Stimulated activated CD8-positive, alpha-beta memory T cell treated with anti-CD3 and anti-CD28 coated beads, Interleukin-12 subunit alpha, Interleukin-12 subunit beta, amount 100 ng/mL, for 24 hours (primary cell): ENCODE data around the gene CYFIP1.
"Not testable (repeated sequence)": the region's sequence is repeated elsewhere in the genome, so short reads cannot be mapped to it uniquely, and the experiment has no call there.

ENCODE experiments used
- DNase-seq: peaks from one replicate; pipeline ENCODE4 v3.0.0-alpha.2; 2020; ENCODE audit errors: extremely low read depth

The CYFIP1 gene

DNA sequence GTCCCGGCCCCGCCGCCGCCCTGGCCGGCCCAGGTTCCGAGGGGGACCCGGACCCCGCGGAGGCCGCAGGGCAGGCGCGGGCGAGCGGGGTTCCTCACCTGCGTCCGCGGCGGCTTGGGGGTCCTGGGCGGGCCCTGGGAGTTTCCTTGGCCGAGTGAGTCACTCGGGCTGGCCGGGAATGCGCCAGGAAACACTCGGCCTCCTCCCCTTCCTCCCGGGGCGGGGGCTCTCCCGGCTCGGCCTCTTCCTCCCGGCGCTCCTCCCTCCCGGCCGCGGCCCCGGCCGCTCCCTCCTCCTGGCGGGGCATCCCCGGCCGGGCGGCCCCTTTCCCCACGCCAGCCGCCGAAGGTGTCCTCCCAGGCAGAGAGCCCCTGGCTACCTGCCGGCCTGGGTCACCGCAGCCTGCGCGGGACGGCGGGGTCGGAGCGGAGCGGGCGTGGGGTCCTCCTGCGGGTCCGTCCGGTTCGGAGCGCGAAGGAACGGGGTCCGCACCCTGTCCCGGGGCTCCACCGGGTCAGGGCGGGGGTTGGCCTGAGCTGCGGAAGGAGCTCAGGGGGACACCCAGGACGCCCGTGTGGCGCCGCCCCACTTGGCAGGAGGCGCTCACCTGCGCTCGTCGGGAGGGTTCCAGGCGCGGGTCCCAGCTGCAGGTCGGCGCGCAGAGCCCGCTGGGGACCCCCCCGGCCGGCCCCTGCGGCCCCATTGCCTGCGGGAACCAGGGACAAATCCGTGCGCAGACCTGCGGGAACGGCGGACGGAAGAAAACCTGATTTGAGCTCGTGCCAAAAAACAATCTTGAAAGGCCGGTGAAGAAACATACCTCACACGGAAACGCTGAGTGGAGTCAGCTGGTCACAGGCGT, at the start of gene CYFIP1:
Gene CYFIP1 (minus strand): TSS at position 180 of the 862 bp plus-strand sequence. CDS start 33,083 bp downstream, outside the sequence.
- DNase-seq = no peak

DNA sequence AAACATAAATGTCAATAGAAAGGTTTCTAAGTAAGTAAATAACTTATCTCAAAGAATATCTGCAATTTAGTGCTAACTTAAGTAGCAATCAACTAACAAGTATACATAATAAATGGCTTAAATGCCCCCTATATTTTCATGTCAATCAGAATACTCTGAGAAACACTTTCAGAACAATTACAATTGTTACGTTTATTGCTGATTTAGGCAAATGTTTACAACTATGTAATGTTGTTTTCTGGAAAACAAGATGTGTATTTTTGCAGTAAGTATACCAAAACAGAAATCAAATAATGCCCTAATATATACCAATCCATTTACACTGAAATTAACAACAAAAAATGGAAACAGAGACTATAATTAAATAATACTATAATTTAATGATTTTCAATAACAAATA, 46.0 kb upstream of the CYFIP1 start:
- no peak for DNase-seq

DNA sequence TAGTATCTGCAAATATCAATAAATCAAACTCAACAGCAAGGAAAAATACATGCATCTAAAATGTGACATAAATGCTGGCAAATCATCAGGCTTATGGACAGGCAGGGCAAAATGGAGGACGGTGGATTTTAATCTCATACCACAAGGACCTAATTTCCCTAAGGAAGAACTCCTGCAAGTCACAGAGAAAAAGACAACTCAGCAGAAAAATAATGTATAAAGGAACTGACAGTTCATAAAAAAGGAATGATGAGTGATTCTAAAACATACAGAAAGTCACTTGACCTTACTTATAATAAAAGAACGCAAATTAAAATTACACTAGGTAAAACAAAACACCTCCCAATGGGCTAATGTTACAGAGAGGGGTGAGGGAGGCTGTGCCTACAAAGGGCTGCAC, 42.0 kb upstream of the CYFIP1 start:
- DNase-seq = no peak

DNA sequence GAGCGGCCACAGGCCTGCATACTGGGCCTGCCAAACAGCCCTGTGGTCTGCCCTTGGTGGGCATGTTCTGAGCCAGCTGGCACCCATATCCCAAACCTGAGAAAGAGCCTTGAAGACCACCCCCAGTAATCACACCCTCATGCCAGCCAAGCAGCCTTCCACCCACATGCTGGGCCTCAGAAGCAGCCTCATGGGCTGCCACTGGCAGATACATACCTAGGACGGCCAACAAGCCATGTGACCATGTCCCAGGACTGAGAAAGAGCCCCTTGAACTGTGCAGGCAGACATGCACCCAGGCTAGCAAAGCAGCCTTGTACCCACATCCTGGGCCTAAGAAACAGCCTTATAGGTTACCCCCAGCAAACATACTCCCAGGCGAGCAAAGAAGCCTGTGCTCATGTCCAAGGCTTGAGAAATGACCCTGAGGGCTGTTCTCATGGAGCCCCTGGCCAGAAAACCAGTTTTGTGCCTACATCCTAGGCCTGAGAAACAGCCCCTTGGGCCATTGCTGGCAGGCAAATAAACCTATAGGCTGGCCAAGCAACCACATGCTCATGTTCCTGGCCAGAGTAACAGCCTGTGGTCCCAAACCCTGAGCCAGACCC, 34.3 kb upstream of the CYFIP1 start:
- DNase-seq = no peak

DNA sequence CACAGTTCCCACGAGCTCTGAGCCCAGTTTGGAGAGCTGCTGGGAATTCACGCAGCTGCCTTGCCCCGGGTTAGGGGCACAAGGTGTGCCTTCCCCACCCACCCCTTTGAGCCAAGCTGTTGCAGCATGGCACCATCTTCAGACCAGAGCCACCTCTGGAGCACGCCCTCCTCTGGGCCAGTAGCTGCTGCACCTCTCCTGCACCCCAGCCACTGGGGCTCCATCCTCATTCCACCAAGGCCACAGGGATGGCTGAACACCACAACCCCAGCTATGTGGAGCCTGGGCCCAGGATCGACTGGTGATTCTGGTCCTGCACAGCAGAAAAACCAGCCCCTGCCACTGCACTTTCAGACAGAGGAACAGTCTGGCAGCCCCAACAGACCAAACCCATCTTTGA, 33.5 kb upstream of the CYFIP1 start:
- DNase-seq = no peak

DNA sequence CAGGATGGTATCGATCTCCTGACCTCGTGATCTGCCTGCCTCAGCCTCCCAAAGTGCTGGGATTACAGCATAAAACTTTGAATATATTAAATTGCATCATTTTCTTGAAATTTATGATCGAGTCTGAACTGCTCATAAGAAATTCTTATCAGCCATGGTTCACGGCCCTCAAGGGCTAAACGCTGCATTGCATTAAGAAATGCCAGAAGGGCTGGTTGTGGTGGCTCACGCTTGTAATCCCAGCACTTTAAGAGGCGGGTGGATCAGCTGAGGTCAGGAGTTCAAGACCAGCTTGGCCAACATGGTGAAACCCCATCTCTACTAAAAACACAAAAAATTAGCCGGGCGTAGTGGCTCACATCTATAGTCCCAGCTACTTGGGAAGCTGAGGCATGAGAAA, 32.4 kb upstream of the CYFIP1 start:
- not testable (repeated sequence) for DNase-seq

DNA sequence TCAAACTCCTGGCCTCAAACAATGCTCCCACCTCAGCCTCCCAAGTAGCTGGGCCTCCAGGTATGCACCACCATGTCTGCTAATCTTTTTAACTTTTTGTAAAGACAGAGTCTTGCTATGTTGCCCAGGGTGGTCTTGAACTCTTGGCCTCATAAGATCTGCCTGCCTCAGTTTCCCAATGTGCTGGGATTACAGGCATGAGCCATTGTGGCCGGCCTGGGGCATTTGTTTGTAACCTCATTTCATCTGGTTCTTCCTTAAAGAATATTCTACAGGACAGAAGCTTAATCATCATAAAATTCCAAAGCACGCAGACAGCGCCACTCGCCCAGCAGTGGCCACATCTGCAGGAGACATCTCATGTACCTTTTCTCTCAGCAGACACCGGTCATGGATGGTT, 23.6 kb upstream of the CYFIP1 start:
- DNase-seq = no peak

DNA sequence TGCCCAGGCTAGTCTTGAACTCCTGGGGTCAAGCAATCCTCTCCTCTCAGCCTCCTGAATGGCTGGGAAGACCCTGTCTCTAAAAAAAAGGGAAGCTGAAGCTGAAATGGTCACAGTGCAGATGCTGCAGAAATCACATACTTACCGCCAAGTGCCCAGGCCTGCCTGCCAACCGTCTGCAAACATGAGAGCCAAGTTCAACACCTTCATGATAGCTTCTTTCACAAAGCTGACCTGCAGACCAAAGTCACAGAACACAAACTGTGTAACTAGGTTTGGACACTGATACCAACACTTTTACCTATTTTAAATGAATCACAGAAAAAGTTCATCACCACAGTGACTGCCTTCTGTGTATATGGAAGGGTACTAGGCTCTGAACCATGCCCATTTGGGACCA, 22.8 kb upstream of the CYFIP1 start:
- no peak for DNase-seq

DNA sequence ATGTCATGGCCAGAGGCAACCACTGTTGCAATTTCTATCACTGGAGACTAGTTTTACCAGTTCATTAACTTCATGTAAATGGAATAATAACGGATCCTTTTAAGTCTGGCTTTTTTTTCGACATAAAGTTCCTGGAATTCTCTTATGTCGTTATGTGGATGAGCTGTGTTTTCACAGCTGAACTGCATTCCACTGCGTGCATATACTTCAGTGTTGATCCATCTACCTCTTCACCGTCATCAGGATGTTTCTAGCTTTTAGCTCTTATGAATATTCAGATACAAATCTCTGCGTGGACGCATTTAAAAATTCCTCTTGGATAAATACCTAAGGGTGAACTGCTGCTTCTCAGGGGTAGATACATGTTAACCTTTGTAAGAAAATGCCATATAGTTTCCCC, 15.6 kb upstream of the CYFIP1 start:
- DNase-seq = no peak

DNA sequence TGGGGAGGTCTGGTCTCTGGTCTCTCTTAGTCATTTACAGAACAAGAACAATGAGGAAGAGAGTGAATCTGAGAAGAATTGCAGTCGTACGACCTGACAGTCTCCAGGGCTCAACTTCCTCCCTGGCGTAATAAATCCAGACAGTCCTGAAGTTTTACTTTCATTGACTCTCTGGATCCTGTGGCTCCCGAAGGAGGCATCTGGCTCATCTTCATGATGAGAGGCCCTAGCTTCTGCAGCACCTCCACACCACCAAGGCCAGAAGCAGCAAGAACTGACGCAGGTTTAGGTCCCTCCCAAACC, 11.8 kb upstream of the CYFIP1 start:
- DNase-seq = no peak

DNA sequence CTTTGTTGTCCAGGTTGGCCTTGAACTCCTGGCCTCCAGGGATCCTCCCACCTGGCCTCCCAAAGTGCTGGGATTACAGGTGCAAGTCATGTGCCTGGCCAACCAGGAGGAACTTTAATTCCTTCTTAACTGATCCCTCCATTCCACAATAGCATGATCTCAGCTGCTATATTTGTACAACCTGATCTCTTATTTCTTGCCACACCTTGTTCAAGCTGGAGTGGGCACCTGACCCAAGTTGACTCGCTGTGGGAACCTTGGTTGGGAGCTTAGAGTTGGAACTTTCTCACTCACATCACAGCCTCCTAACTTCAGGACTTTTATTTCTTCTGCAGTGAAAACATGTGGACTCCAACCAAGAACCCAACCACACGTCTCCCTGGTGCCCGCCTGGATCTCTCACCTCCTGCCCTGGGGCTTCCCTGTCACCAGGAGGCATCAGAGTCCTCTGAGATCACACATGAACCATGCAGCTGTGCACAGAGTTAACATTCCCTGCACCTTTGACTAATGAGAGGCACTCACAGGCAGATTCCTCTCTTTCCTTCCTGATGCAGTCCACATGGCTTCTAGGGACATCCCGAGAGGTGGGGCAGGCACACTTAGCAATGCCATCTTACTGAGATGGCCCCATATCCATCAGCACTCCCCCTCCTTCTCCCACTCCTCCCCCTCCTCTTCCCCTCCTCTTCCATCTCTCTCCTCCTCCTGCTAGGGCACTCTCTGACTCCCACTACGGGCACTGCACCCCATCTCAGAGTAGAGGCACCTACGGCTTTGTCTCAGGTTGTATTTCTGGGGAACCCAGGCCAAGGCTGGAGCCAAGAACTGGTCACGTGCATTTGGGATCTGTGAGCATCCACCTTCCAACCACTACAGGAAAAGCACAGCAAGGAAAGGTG, 9.7 kb upstream of the CYFIP1 start:
- DNase-seq = no peak

DNA sequence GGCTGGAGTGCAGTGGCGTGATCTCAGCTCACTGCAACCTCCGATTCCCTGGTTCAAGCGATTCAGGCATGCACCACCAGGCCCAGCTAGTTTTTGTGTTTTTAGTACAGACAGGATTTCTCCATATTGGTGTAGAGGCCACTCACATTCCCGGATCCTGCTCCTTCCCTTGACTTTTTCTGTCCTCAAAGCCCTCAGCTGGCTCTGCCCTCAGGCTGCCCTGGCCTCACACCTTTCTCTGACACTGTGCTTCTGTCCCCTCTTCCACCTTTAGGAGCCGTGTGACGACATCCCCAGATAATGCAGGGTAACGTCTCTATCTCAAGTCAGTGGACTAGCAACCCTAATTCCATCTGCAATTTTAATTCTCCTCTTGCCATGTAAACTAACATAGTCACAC, 8.6 kb upstream of the CYFIP1 start:
- no peak for DNase-seq

DNA sequence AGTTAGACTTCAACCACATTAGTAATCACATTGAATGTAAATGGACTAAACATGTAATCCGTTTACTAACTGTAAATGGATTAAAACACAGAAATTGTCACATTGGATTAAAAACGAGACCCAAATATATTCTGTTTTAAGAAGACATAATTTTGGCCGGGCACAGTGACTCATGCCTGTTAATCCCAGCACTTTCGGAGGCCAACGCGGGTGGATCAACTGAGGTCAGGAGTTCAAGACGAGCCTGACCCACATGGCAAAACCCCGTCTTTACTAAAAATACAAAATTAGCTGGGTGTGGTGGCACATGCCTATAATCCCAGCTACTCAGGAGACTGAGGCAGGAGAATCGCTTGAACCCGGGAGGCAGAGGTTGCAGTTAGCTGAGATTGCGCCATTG, 1.8 kb upstream of the CYFIP1 start:
- DNase-seq = not testable (repeated sequence)

DNA sequence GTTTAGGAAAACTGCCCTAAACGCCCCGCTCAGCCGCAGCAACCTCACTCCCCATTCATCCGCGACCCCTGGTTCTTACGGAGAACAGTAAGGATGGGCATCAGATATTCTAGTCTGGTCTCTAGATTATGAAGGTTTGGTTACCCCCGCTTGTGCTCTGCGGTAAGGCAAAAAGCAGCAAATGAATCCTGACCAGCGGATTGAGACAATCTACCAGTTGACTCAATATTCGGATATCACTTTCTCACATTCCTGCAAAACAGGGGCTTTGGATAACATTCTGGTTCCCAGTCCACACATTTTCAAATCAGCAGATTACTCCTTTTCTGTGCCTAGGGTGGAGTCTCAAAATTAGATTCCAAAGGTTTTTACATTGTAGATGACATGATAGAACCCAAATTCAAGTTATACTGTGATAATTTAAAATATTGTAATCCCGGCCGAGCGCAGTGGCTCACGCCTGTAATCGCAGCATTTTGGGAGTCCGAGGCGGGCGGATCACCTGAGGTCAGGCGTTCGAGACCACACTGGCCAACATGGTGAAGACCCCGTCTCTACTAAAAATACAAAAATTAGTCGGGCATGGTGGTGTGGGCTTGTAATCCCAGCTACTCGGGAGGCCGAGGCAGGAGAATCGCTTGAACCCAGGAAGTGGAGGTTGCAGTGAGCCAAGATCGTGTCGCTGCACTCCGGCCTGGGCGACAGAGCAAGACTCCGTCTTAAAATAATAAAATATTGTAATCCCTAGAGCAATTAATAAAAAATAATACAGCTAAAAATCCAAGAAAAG, 1.1 kb upstream of the CYFIP1 start:
- no peak for DNase-seq

DNA sequence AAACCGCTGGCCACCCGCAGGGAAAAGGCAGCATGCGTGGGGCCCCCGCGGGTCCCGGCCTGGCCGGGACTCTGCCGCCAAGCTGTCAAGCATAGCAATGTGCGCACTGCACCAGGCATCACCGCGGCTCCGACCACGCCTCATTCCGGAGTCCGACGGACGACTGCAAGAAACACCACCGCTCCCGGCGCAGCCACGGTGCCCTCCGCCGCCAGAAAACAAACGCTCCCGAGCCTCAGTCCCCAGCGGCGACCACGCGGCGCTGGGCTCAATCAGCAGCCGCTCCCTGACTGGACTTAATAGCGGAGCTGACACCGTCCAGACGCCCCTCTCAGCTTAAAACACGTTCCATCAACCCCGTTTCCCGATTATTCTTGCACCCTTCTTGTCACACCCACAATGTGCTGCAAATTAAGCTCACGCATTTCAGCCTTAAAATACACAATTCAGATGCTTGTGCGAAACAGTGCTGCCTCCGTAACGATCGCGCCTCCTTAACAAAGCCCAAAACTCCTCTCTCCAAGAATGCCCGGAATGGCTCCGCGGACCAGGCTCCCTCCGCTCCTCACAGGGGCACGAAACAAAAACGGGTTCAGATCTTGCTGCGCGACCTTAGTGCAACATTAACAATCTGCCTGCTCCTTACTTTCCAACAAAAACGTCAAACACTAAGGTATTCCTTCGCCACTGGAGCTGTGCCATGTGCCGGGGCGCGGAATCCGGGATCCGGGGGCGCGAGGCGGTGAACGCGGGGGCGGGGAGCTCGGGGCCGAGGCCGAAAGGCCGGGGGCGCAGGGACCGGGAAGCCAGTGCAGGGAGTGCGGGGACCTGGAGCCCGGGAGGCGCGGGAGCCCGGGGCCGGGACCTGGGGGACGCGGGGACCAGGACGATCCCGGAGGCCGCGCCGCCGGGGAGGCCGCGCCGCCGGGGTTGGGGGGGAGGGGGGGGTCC, 655 bp downstream of the CYFIP1 start:
- no peak for DNase-seq

DNA sequence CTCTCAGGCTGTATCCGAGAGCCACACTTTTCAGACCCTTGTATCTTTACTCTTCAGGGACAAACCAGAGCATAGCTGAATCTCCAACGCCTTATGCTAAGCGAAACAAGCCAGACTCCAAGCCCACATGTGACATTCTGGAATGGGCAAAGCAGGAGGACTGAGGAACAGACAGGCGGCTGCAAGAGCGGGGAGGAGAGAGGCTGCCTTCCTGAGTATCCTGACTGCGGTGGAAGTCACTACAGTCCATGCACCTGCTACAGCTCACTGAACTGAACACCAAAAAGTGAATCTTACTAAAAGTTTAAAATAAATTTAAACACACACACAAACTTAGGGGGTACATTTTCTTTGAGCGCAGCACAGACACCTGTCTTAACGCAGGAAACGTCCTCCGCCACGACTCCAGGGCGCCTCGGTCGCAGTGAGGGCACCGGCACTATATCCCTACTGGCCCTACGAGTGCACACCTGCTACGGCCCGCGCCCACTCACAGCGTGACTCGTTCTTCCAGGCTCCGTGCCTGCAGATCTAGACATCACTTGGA, 1.4 kb downstream of the CYFIP1 start:
- no peak for DNase-seq

DNA sequence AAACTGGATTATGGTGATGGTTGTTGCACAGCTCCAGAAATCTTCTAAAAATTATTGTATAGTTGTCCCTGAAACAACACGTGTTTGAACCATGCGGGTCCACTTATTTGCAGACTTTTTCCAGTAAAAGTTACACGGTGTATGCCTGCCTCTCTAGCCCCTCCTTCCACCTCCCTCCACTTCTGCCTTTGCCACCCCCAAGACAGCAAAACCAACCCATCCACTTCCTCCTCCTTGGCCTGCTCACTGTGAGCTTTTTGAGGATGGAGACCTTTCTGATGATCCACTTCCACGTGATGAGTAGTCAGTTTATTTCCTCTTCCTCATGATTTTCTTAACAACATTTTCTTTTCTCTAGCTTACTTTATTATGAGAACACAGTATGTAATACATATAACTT, 5.4 kb downstream of the CYFIP1 start:
- DNase-seq = no peak

DNA sequence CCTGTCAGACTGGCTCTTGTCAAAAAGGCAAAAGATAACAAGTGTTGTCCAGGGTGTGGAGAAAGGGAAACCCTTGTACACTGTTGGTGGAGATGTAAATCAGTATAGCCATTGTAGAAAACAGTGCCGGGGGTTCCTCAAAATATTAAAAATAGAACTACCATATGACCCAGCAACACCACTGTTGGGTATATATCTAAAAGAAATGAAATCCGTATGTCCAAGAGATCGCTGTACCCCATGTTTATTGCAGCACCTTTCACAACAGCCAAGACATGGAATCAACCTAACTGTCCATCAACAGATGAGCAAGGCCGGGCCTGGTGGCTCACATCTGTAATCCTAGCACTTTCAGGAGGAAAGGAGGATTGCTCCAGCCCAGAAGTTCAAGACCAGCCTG, 6.2 kb downstream of the CYFIP1 start:
- no peak for DNase-seq

DNA sequence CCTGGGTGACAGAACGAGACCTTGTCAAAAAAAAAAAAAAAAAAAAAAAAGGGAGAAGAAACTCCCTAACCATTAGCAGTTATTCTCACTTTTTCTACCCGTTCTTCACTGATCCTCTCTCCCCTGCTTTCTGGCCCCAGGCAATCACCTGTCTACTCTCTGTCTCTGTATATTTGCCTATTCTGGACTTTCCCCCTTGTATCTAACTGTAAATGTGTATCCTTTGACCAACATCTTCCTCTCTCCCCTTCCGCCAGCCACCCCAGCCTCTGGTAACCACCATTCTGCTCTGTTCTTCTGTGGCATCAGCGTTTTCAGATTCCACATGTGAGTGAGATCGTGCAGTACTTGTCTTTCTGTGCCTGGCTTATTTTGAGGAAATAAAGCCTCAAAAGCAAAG, 6.9 kb downstream of the CYFIP1 start:
- DNase-seq = no peak

DNA sequence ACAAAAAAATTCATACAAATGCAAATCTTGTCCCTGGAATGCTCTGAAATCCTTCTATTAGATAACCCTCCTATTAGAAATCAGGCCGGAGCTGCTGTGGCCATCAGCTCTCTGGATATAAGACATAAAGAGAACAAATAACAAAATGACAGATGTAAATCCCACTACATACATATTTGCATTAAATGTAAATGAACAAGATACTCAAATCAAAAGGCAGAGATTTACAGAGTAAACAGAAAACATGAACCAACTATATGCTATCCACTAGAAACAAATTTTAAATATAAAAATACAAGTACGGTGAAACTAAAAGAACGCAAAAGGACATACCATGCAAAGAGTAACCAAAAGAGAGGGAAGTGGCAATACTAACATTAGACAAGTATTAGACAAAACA, 10.7 kb downstream of the CYFIP1 start:
- DNase-seq = no peak
